Left ventricle myocardium inferior (tissue), 1 donor: ENCODE measurements around the gene ATP13A2. TPM values are rescaled to one million over a fixed set of nuclear protein-coding genes. Genes with fewer than 3 reads are reported as not detected.

Experiments
- DNase-seq: peaks from one replicate; pipeline ENCODE4 v3.0.0-alpha.2; 2020
- H3K27ac ChIP-seq: fragments of 200-600 bp; replicated peaks from 2 replicates; pipeline ENCODE4 v1.8.0; 2021
- H3K27me3 ChIP-seq: fragments of 200-600 bp; 2 replicates; pipeline ENCODE4 v1.8.0; 2021; ENCODE audit warnings: low read depth
- H3K36me3 ChIP-seq: fragments of 200-600 bp; 2 replicates; pipeline ENCODE4 v1.8.0; 2021
- H3K4me1 ChIP-seq: fragments of 200-600 bp; 2 replicates; pipeline ENCODE4 v1.8.0; 2021
- H3K4me3 ChIP-seq: fragments of 200-600 bp; 2 replicates; pipeline ENCODE4 v1.8.0; 2021; ENCODE audit warnings: mild to moderate bottlenecking, moderate library complexity
- H3K9me3 ChIP-seq: fragments of 200-600 bp; replicated peaks from 2 replicates; pipeline ENCODE4 v1.8.0; 2021
- intact Hi-C: fragments of 100-400 bp; cut with micrococcal nuclease; formaldehyde crosslinking; loops from one replicate; pipeline ENCODE4 v1.11.0; 2022
- long read RNA-seq: library from polyadenylated mRNA; unstranded; transcript quantifications from one replicate; pipeline ENCODE4 v2.0.0, GENCODE V29; 2021
- total RNA-seq: library from RNA; stranded (reverse); fragmentation: NEBNext Ultra II Directional; extraction: Animal tissue kit (Norgen Biotek cat#: 25700); gene quantifications from one replicate; pipeline ENCODE4 v1.2.1, GENCODE V29; 2021
- TF ChIP-seq, protein P1 (sequence below): fragments of 200-600 bp; IDR thresholded peaks from 2 replicates; pipeline ENCODE4 v1.8.0; 2021; ENCODE audit warnings: antibody characterized with exemption, mild to moderate bottlenecking, borderline replicate concordance
- donor health status: DM: no; HTN: yes; CAD: no; lungs with severe emphysema.

The ATP13A2 gene, protein sequence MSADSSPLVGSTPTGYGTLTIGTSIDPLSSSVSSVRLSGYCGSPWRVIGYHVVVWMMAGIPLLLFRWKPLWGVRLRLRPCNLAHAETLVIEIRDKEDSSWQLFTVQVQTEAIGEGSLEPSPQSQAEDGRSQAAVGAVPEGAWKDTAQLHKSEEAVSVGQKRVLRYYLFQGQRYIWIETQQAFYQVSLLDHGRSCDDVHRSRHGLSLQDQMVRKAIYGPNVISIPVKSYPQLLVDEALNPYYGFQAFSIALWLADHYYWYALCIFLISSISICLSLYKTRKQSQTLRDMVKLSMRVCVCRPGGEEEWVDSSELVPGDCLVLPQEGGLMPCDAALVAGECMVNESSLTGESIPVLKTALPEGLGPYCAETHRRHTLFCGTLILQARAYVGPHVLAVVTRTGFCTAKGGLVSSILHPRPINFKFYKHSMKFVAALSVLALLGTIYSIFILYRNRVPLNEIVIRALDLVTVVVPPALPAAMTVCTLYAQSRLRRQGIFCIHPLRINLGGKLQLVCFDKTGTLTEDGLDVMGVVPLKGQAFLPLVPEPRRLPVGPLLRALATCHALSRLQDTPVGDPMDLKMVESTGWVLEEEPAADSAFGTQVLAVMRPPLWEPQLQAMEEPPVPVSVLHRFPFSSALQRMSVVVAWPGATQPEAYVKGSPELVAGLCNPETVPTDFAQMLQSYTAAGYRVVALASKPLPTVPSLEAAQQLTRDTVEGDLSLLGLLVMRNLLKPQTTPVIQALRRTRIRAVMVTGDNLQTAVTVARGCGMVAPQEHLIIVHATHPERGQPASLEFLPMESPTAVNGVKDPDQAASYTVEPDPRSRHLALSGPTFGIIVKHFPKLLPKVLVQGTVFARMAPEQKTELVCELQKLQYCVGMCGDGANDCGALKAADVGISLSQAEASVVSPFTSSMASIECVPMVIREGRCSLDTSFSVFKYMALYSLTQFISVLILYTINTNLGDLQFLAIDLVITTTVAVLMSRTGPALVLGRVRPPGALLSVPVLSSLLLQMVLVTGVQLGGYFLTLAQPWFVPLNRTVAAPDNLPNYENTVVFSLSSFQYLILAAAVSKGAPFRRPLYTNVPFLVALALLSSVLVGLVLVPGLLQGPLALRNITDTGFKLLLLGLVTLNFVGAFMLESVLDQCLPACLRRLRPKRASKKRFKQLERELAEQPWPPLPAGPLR
- total RNA-seq = 11.2 TPM
- long read RNA-seq, transcript ATP13A2-203 (29 exons, 3,981 nt) = major isoform, 9 of 39 reads
- long read RNA-seq, transcript ATP13A2-201 (29 exons, 3,840 nt) = minor isoform, 8 of 39 reads
- long read RNA-seq, partial matches to known transcripts = 6 of 39 reads
- long read RNA-seq, other reads (novel, unspliced or antisense) = 16 of 39 reads

DNA sequence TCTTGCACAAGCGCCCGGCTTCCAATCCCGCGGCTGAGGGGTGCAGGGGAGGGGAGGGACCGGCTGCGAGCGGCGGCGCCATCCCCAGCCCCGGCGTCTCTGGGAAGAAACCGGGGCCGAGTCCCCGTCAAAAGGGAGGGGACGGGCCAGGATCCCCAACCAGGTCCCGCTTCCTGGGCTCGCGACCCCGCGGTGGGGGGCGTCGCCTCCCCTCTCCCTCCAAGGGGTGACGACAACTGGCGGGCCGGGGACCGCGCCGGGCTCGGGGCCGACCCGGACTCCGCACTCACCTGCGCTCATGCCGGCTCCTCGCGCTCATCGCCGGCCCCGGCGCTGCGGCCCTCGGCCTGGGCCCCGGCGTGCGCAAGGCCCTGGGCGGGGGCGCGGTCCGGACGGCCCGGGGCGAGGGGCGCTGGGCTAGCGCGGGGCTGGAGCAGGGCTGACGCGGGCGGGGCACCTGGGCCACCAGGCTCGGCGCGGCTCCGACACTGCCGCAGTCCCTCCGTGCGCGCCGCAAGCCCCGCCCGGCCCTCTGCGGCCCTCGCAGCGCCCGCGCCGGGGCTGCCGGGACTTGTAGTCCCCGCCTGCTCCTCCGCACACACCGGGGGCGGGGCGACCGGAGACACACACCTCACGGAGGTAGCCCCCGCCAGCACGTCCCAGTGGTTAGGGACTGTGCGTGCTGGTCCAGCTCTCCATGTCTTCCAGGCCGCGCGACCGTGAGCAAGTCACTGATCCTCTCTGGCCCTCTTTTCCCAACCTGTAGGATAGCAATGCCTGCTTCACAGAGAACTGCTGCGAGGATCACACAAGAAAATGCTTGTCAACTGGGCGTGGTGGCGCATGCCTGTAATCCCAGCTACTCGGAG lies at the start of gene ATP13A2:
ATP13A2 (minus strand) TSS at position 490 of the 869 bp plus-strand sequence; CDS start at position 300, 190 bp downstream.
- Histone ChIP-seq H3K27ac (peak within 1 kb of the TSS; percentile 77), H3K27me3 (no peaks in the 10 kb centered on the region), H3K9me3 (no peaks in the 10 kb centered on the region), H3K36me3 (no peaks in the 10 kb centered on the region), H3K4me1 (peaks cover 32% of the 10 kb centered on the region), H3K4me3 (peak within 1 kb of the TSS; percentile 95)
- intact Hi-C loops = no loop called here
- DNase-seq = peak; percentile 80
- TF ChIP-seq, protein P1, sequence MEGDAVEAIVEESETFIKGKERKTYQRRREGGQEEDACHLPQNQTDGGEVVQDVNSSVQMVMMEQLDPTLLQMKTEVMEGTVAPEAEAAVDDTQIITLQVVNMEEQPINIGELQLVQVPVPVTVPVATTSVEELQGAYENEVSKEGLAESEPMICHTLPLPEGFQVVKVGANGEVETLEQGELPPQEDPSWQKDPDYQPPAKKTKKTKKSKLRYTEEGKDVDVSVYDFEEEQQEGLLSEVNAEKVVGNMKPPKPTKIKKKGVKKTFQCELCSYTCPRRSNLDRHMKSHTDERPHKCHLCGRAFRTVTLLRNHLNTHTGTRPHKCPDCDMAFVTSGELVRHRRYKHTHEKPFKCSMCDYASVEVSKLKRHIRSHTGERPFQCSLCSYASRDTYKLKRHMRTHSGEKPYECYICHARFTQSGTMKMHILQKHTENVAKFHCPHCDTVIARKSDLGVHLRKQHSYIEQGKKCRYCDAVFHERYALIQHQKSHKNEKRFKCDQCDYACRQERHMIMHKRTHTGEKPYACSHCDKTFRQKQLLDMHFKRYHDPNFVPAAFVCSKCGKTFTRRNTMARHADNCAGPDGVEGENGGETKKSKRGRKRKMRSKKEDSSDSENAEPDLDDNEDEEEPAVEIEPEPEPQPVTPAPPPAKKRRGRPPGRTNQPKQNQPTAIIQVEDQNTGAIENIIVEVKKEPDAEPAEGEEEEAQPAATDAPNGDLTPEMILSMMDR = no peak

DNA sequence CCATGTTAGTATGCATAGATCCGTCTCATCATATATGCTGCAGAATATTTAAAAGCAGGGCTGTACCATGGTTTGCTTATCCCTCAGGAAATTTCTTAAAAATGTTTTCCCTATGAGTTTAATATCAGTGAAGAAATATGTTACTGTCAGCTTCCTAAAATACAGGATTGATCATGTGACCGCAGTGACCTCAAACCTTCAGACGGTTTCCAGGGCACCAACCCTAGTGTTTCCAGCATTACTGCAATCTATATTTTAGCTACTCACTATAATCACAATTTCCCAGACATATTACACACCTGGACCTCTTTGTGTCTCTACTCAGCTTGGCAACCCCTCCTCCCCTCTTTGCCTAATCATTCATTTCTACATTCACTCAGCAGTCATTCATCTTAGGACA lies 49.8 kb upstream of the ATP13A2 start:
- Histone ChIP-seq H3K4me1 (peaks cover 15% of the 10 kb centered on the region), H3K27ac (no peak overlapping the region), H3K9me3 (peaks cover 12% of the 10 kb centered on the region), H3K4me3 (no peak overlapping the region), H3K36me3 (no peaks in the 10 kb centered on the region), H3K27me3 (peaks cover 14% of the 10 kb centered on the region)
- TF ChIP-seq, protein P1 = no peak
- intact Hi-C loops = no loop called here
- no peak for DNase-seq

DNA sequence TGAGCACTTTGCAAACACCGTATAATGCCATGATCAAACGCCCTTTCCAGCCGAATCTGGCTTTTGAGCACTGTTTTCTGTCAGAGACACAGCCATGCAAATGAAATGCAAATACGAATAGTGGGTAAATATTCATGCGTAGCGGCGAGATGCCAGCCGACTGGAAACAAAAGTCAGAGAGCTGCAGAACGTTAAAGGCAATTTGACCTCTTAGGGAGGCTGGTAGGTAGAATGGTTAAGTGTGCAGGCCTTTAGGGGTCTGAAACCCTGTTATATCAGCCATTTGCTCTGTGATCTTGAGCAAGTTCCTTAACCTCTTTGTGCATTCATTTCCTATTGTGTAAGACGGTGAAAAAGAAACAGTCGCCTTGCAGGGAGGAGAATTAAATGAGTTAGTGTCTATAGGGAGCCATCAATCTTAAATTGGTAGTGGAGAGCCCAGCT lies 48.6 kb upstream of the ATP13A2 start:
- intact Hi-C loops = no loop called here
- no peak for DNase-seq
- H3K4me1 ChIP-seq = peaks cover 15% of the 10 kb centered on the region
- H3K36me3 ChIP-seq = no peaks in the 10 kb centered on the region
- TF ChIP-seq, protein P1 = no peak
- no peak overlapping the region for H3K4me3 ChIP-seq
- H3K27ac ChIP-seq = no peak overlapping the region
- peaks cover 14% of the 10 kb centered on the region for H3K27me3 ChIP-seq
- H3K9me3 ChIP-seq = peaks cover 9% of the 10 kb centered on the region

DNA sequence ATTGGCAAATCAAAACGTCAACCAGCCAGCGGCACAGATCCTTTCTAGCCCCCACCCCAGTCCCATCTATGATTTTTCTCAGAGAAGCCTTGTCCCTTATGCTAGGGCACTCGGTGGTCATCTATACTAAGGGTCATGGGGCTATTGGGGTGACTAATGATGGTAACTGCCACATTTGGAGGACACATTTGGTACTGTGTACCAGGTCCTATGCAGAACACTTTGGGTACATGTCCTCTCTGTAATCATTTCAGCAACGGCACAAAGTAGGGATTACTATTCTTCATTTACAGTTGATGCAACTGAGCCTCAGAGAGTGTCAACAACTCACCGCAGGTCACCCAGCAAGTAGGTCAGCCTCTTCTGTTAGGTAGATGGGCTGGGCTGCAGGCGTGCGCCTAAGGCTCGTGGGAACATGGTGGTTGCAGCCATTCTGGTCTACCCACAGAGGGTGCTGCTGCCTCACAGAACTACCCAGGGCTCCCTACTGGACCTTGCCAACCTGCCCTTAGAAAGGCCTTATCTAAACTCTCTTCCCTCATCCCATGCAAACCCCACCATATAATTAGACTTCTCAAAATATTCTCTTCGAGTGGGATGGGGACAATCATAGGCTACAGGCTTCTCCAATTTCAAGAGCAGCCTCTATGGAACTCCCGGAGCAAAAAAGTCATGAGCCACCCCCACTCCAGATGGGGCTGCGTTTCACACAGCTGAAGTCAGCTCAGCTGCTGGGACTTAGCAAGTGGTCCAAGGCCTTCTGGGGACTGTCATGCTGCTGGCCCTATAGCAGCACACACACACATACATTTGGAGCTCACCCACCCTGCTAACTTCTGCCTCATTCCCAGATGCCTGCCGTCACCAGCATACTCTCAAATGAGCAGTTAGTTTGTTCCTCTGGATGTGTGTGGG lies 47.9 kb upstream of the ATP13A2 start:
- intact Hi-C loops = no loop called here
- H3K27ac ChIP-seq = no peak overlapping the region
- peaks cover 15% of the 10 kb centered on the region for H3K4me1 ChIP-seq
- H3K27me3 ChIP-seq = peaks cover 14% of the 10 kb centered on the region
- H3K36me3 ChIP-seq = no peaks in the 10 kb centered on the region
- H3K9me3 ChIP-seq = peaks cover 2% of the 10 kb centered on the region
- no peak overlapping the region for H3K4me3 ChIP-seq
- TF ChIP-seq, protein P1 = peak; percentile 77
- peak; percentile 35 for DNase-seq
